Body of pancreas (tissue), 4 donors: ENCODE results near the gene CTNND2.

Experiments used
- CTCF ChIP-seq, 7 experiments: fragments of 450-650 bp in 4 of 7; fragments of 200-600 bp in 3 of 7; sonication (generic) in 3 of 7; IDR thresholded peaks; one replicate each; pipeline ENCODE4 v1.5.1; 2016 to 2019; ENCODE audit warnings: antibody characterized with exemption in 7 of 7
- POLR2A ChIP-seq, 3 donors: fragments of 450-650 bp; IDR thresholded peaks; one replicate each; pipeline ENCODE4 v1.6.1; 2016; ENCODE audit warnings: antibody characterized with exemption in 3 of 3, mild to moderate bottlenecking in 2 of 3

DNA sequence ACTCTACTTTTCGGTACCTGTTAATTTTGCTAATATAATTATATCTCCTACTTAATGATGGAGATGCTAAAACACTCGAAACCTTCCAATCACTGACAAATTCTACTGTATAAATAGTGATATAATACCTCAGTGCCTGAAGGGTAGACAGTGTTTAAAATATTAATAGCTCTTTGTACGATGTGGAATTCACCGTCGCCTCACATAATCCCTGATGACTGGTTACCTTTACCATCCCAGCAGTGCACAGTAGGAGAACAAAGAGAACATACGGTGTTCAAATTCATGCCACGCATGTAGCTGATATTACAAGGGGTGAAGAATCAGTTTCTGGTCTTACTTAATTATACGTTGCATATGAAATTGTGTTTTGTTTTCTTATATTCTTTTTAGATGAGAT lies 506.7 kb downstream of the CTNND2 start:
- no peak for TF ChIP-seq CTCF (IDR thresholded peaks at IDR 0.05)
- TF ChIP-seq POLR2A (IDR thresholded peaks at IDR 0.05) = no peak
